Prostate gland (tissue), 2 donors: ENCODE data around the gene MAML2.

Experiments
- CTCF ChIP-seq, 4 experiments: fragments of 200-600 bp in 2 of 4; fragments of 450-650 bp in 2 of 4; sonication (generic) in 2 of 4; IDR thresholded peaks; 1 replicate in 3 of 4; 2 replicates in 1 of 4; pipeline ENCODE4 v1.5.1; 2016 to 2019; ENCODE audit warnings: antibody characterized with exemption in 4 of 4, mild to moderate bottlenecking in 2 of 4, moderate library complexity in 2 of 4
- POLR2AphosphoS5 ChIP-seq: sonication (generic); formaldehyde crosslinking; IDR thresholded peaks from one replicate; pipeline ENCODE4 v1.6.1; 2017; ENCODE audit warnings: antibody characterized with exemption

- TF ChIP-seq POLR2AphosphoS5 (no peak), CTCF (IDR thresholded peaks at IDR 0.05) (no peak)
Measured at GRCh38 chr11:96074551-96075310, 268.3 kb downstream of the MAML2 start.
